Stimulated activated memory B cell treated with anti-CD40 and anti-IgM and Interleukin-4, amounts not matched to agents 10 μg/mL and 1 μg/mL and 100 μg/mL, for 72 hours (primary cell): ENCODE results near the gene IREB2.
"Not testable (repeated sequence)": the region's sequence is repeated elsewhere in the genome, so short reads cannot be mapped to it uniquely, and the experiment has no call there.

ENCODE experiments used
- ATAC-seq: fragments of 150-1000 bp; cut with Tn5 transposase; 2 replicates; pipeline ENCODE4 v1.10.0; 2021
- H3K27ac Mint-ChIP-seq: one replicate; pipeline ENCODE4 v1.8.0; 2022; ENCODE audit warnings: mild to moderate bottlenecking, mixed read lengths
- H3K27me3 Mint-ChIP-seq: one replicate; pipeline ENCODE4 v1.8.0; 2022; ENCODE audit warnings: mixed read lengths
- H3K36me3 Mint-ChIP-seq: one replicate; pipeline ENCODE4 v1.8.0; 2022; ENCODE audit warnings: mixed read lengths
- H3K4me1 Mint-ChIP-seq: one replicate; pipeline ENCODE4 v1.8.0; 2022; ENCODE audit warnings: mixed read lengths
- H3K4me3 Mint-ChIP-seq: one replicate; pipeline ENCODE4 v1.8.0; 2022; ENCODE audit warnings: mild to moderate bottlenecking, moderate library complexity, mixed read lengths
- H3K9me3 Mint-ChIP-seq: one replicate; pipeline ENCODE4 v1.8.0; 2022; ENCODE audit warnings: mixed read lengths

IREB2 gene

GRCh38 chr15:78461171-78461888 is 23.3 kb downstream of the IREB2 start:
- Mint-ChIP-seq H3K27ac (no peak overlapping the region), H3K4me3 (no peak overlapping the region), H3K36me3 (peaks cover 41% of the 10 kb centered on the region), H3K27me3 (no peaks in the 10 kb centered on the region), H3K4me1 (peaks cover 46% of the 10 kb centered on the region), H3K9me3 (no peaks in the 10 kb centered on the region)
- no peak for ATAC-seq

GRCh38 chr15:78469031-78469430 is 31.0 kb downstream of the IREB2 start:
- H3K9me3 Mint-ChIP-seq, result no peaks in the 10 kb centered on the region
- peaks cover 31% of the 10 kb centered on the region for H3K36me3 Mint-ChIP-seq
- no peaks in the 10 kb centered on the region for H3K4me1 Mint-ChIP-seq
- H3K27ac Mint-ChIP-seq, result no peak overlapping the region
- no peak for ATAC-seq
- H3K4me3 Mint-ChIP-seq, result no peak overlapping the region
- no peaks in the 10 kb centered on the region for H3K27me3 Mint-ChIP-seq

- H3K4me1 Mint-ChIP-seq, result no peaks in the 10 kb centered on the region
- no peak overlapping the region for H3K27ac Mint-ChIP-seq
- H3K36me3 Mint-ChIP-seq, result peaks cover 16% of the 10 kb centered on the region
- no peaks in the 10 kb centered on the region for H3K27me3 Mint-ChIP-seq
- H3K9me3 Mint-ChIP-seq, result no peaks in the 10 kb centered on the region
- no peak for ATAC-seq
- H3K4me3 Mint-ChIP-seq, result no peak overlapping the region
Measured at GRCh38 chr15:78477295-78477694, 39.3 kb downstream of the IREB2 start.

- Mint-ChIP-seq H3K27ac (no peak overlapping the region), H3K4me3 (no peak overlapping the region), H3K4me1 (no peaks in the 10 kb centered on the region), H3K36me3 (peaks cover 33% of the 10 kb centered on the region), H3K9me3 (no peaks in the 10 kb centered on the region), H3K27me3 (no peaks in the 10 kb centered on the region)
- ATAC-seq, result no peak
Measured at GRCh38 chr15:78479650-78480049, 41.6 kb downstream of the IREB2 start.

GRCh38 chr15:78481917-78482316 is 43.9 kb downstream of the IREB2 start:
- H3K27ac Mint-ChIP-seq, result no peak overlapping the region
- H3K36me3 Mint-ChIP-seq, result peaks cover 38% of the 10 kb centered on the region
- H3K9me3 Mint-ChIP-seq, result no peaks in the 10 kb centered on the region
- no peaks in the 10 kb centered on the region for H3K27me3 Mint-ChIP-seq
- H3K4me1 Mint-ChIP-seq, result no peaks in the 10 kb centered on the region
- no peak for ATAC-seq
- H3K4me3 Mint-ChIP-seq, result no peak overlapping the region

GRCh38 chr15:78492872-78493271 is 54.9 kb downstream of the IREB2 start:
- Mint-ChIP-seq H3K9me3 (no peaks in the 10 kb centered on the region), H3K4me1 (no peaks in the 10 kb centered on the region), H3K4me3 (no peak overlapping the region), H3K27ac (no peak overlapping the region), H3K36me3 (peaks cover 57% of the 10 kb centered on the region), H3K27me3 (no peaks in the 10 kb centered on the region)
- no peak for ATAC-seq

- Mint-ChIP-seq H3K4me3 (no peak overlapping the region), H3K27ac (no peak overlapping the region), H3K36me3 (peaks cover 44% of the 10 kb centered on the region), H3K27me3 (peaks cover 10% of the 10 kb centered on the region), H3K9me3 (peaks cover 3% of the 10 kb centered on the region), H3K4me1 (peaks cover 7% of the 10 kb centered on the region)
- no peak for ATAC-seq
Measured at GRCh38 chr15:78501857-78502256, 63.8 kb downstream of the IREB2 start.

- Mint-ChIP-seq H3K36me3 (peaks cover 39% of the 10 kb centered on the region), H3K9me3 (peaks cover 3% of the 10 kb centered on the region), H3K27ac (no peak overlapping the region), H3K4me1 (peaks cover 15% of the 10 kb centered on the region), H3K27me3 (peaks cover 18% of the 10 kb centered on the region), H3K4me3 (no peak overlapping the region)
- ATAC-seq, result no peak
Measured at GRCh38 chr15:78502641-78503040, 64.6 kb downstream of the IREB2 start.

- Mint-ChIP-seq H3K4me1 (peaks cover 28% of the 10 kb centered on the region), H3K4me3 (peak within 1 kb of the TSS; percentile 94), H3K9me3 (no peaks in the 10 kb centered on the region), H3K36me3 (peaks cover 1% of the 10 kb centered on the region), H3K27ac (peak within 1 kb of the TSS; percentile 7), H3K27me3 (peaks cover 35% of the 10 kb centered on the region)
- peak; percentile 88 for ATAC-seq
Measured at GRCh38 chr15:78506971-78507830, 69.2 kb downstream of the IREB2 start, which contains the start of gene HYKK. Gene HYKK (plus strand): TSS chr15:78507577. CDS start chr15:78513089, 5,512 bp downstream.

- H3K27me3 Mint-ChIP-seq, result peaks cover 35% of the 10 kb centered on the region
- peak overlapping the region; percentile 94 for H3K4me3 Mint-ChIP-seq
- H3K36me3 Mint-ChIP-seq, result no peaks in the 10 kb centered on the region
- peak overlapping the region; percentile 7 for H3K27ac Mint-ChIP-seq
- no peaks in the 10 kb centered on the region for H3K9me3 Mint-ChIP-seq
- ATAC-seq, result peak; percentile 48
- peaks cover 28% of the 10 kb centered on the region for H3K4me1 Mint-ChIP-seq
Measured at GRCh38 chr15:78507831-78508160, 69.8 kb downstream of the IREB2 start.

GRCh38 chr15:78508272-78508671 is 70.3 kb downstream of the IREB2 start:
- H3K27me3 Mint-ChIP-seq, result peaks cover 35% of the 10 kb centered on the region
- ATAC-seq, result no peak
- H3K4me1 Mint-ChIP-seq, result peaks cover 28% of the 10 kb centered on the region
- H3K4me3 Mint-ChIP-seq, result peak overlapping the region; percentile 94
- peak overlapping the region; percentile 7 for H3K27ac Mint-ChIP-seq
- H3K9me3 Mint-ChIP-seq, result no peaks in the 10 kb centered on the region
- H3K36me3 Mint-ChIP-seq, result no peaks in the 10 kb centered on the region

GRCh38 chr15:78509726-78510312 is 71.8 kb downstream of the IREB2 start:
- Mint-ChIP-seq H3K27ac (no peak overlapping the region), H3K4me3 (no peak overlapping the region), H3K4me1 (peaks cover 28% of the 10 kb centered on the region), H3K36me3 (no peaks in the 10 kb centered on the region), H3K9me3 (no peaks in the 10 kb centered on the region), H3K27me3 (peaks cover 35% of the 10 kb centered on the region)
- no peak for ATAC-seq

GRCh38 chr15:78520035-78520434 is 82.0 kb downstream of the IREB2 start:
- not testable (repeated sequence) for ATAC-seq, H3K27ac Mint-ChIP-seq, H3K4me1 Mint-ChIP-seq, H3K4me3 Mint-ChIP-seq, H3K36me3 Mint-ChIP-seq, H3K9me3 Mint-ChIP-seq, H3K27me3 Mint-ChIP-seq

GRCh38 chr15:78524230-78524629 is 86.2 kb downstream of the IREB2 start:
- Mint-ChIP-seq H3K36me3 (no peaks in the 10 kb centered on the region), H3K27ac (no peak overlapping the region), H3K4me1 (no peaks in the 10 kb centered on the region), H3K27me3 (no peaks in the 10 kb centered on the region), H3K4me3 (no peak overlapping the region), H3K9me3 (peaks cover 3% of the 10 kb centered on the region)
- no peak for ATAC-seq

GRCh38 chr15:78527325-78527724 is 89.3 kb downstream of the IREB2 start:
- no peak for ATAC-seq
- Mint-ChIP-seq H3K4me3 (no peak overlapping the region), H3K27ac (no peak overlapping the region), H3K36me3 (no peaks in the 10 kb centered on the region), H3K27me3 (no peaks in the 10 kb centered on the region), H3K9me3 (peaks cover 3% of the 10 kb centered on the region), H3K4me1 (no peaks in the 10 kb centered on the region)
